HL-60 (cell line): ENCODE measurements around the gene TATDN3.
A peak's percentile ranks its signal among the peaks of the same experiment; 100 is the strongest.
"Not testable (repeated sequence)": the region's sequence is repeated elsewhere in the genome, so short reads cannot be mapped to it uniquely, and the experiment has no call there.

Experiments
- DNase-seq, 2 experiments: peaks; one replicate each; pipeline ENCODE4 v3.0.0-alpha.2; 2010 to 2020; ENCODE audit warnings: low read depth in 1 of 2, low spot score in 1 of 2
- H3K27ac ChIP-seq: fragments of 250-450 bp; sonication (Bioruptor Pico); replicated peaks from 2 replicates; pipeline ENCODE4 v1.5.1; 2020; ENCODE audit warnings: mild to moderate bottlenecking, moderate library complexity
- H3K27me3 ChIP-seq: fragments of 250-450 bp; sonication (Bioruptor Pico); 2 replicates; pipeline ENCODE4 v1.5.1; 2021; ENCODE audit warnings: mild to moderate bottlenecking, moderate library complexity; ENCODE audit not compliant: insufficient read depth, poor library complexity, severe bottlenecking
- H3K4me3 ChIP-seq: replicated peaks from 2 replicates; pipeline ENCODE4 v1.5.1; 2011; ENCODE audit warnings: mild to moderate bottlenecking, control low read depth, low read length; ENCODE audit not compliant: insufficient read depth
- CTCF ChIP-seq: IDR thresholded peaks from one replicate; pipeline ENCODE4 v1.5.1; 2011; ENCODE audit warnings: low read length, control low read depth, inconsistent platforms; ENCODE audit not compliant: insufficient read depth
- GABPA ChIP-seq: IDR thresholded peaks from 2 replicates; pipeline ENCODE4 v1.6.1; 2012; ENCODE audit warnings: low read depth
- POLR2AphosphoS5 ChIP-seq: IDR thresholded peaks from 2 replicates; pipeline ENCODE4 v1.6.1; 2012; ENCODE audit warnings: low read depth
- REST ChIP-seq: IDR thresholded peaks from 2 replicates; pipeline ENCODE4 v1.6.1; 2012; ENCODE audit warnings: low read depth; ENCODE audit not compliant: insufficient replicate concordance
- SPI1 ChIP-seq: IDR thresholded peaks from 2 replicates; pipeline ENCODE4 v1.6.1; 2012; ENCODE audit warnings: low read depth, mild to moderate bottlenecking, borderline replicate concordance

TATDN3 gene

GRCh38 chr1:212766825-212767224, 24.9 kb upstream of the TATDN3 start:
- H3K4me3 ChIP-seq, H3K27ac ChIP-seq, H3K27me3 ChIP-seq, DNase-seq: not testable (repeated sequence)

- no peak for DNase-seq
- Histone ChIP-seq H3K27me3 (no peaks in the 10 kb centered on the region), H3K27ac (no peak overlapping the region), H3K4me3 (no peak overlapping the region)
- TF ChIP-seq SPI1 (no peak), POLR2AphosphoS5 (no peak), CTCF (no peak), REST (no peak), GABPA (no peak)
Observed at GRCh38 chr1:212769459-212770167, 22.1 kb upstream of the TATDN3 start.

GRCh38 chr1:212771341-212771740, 20.4 kb upstream of the TATDN3 start:
- Histone ChIP-seq H3K27ac (no peak overlapping the region), H3K4me3 (no peak overlapping the region), H3K27me3 (no peaks in the 10 kb centered on the region)
- TF ChIP-seq REST (no peak), SPI1 (peak; percentile 72; the same call in 1 of the 2 replicates)
- no peak for DNase-seq

GRCh38 chr1:212773011-212773410, 18.7 kb upstream of the TATDN3 start:
- no peak for TF ChIP-seq POLR2AphosphoS5
- Histone ChIP-seq H3K27ac (no peak overlapping the region), H3K27me3 (no peaks in the 10 kb centered on the region), H3K4me3 (no peak overlapping the region)
- DNase-seq = no peak

- DNase-seq = peak in 1 of 2 experiments; percentile 80
- TF ChIP-seq SPI1 (peak; percentile 96), CTCF (no peak)
- H3K4me3 ChIP-seq = no peak overlapping the region
- H3K27me3 ChIP-seq = no peaks in the 10 kb centered on the region
- H3K27ac ChIP-seq = 0 out of 2 replicates have a peak overlapping the region, but pooled peaks have one; percentile 1
Observed at GRCh38 chr1:212774584-212774983, 17.1 kb upstream of the TATDN3 start.
